ENCODE results near the gene SLC17A4.

Gene SLC17A4

DNA sequence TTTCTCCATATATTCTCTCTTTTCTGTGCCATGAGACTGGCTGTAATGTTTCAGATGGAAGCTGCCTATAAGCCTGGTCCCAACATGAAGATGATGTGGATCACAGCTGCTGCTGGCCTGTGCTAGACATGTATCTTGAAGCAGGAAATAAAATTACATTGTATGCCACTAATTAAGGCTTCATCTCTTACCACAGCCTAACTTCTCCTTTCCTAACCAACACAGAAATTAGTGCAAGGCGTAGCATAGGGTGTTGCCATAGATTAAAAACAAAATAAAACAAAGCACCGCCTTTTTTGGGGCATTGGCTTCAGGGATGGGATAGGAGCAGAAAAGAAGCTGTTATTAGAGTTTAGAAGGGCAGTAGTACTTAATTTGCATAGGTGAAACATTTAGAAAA is 4.7 kb upstream of the SLC17A4 start:
- DNase-seq (ENCODE audit: low spot score): no peak

DNA sequence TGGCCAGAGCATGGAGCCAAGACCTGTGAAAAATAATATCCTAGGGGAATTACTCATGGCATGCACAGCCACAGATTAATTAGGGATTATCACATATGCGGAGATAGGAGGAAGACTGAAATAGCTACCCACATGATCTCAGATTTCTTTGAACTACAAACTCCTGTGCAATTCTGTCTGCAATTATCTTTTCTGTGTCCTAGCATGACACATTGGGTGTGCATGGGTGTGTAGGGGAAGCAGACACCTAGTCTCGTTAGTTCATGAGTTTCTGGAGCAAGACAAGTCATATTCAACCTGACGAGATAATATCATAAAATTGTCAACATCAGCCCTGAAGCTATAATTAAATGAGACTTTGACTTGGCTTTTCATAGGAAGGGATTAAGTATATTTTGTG is 3.6 kb upstream of the SLC17A4 start:
- no peak for DNase-seq (ENCODE audit: low spot score)

DNA sequence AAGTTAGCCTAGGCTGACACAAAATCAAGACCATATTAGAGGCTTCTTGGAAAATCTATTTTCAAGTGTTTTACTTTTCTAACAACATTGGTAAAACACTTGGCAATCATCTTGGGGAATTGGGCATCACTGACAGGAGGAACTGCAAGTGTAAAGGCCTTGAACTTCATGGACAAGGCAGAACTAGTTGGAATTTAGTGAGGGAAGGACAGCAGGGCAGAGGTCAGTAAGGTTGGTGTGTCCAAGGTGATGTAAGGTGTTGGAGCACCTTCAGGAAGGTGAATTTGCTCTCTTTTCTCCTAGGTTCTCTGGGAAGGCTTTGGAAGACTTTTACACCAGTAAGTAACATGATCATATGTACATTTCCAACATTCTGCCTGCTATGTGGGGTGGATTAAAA is 1.5 kb upstream of the SLC17A4 start:
- DNase-seq (ENCODE audit: low spot score): no peak

DNA sequence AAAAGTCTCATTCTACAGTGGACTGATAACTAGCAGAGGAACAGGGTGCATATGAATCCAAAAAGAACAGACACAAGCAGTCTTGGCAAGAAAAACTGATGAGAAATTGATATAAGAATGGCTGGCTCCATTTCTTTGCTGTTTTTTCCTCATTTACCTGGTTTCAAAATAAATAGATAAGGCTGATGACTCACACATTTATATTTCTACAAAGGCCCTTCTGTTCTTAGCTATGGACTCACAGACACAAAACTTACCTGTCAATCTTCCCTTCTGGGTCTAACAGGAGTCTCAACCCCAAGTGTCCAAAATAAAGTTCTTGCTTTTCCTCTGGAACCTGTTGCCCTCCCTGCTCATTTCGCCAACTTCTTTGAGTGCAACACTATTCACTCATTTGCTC is 941 bp downstream of the SLC17A4 start:
- DNase-seq (ENCODE audit: low spot score): no peak

DNA sequence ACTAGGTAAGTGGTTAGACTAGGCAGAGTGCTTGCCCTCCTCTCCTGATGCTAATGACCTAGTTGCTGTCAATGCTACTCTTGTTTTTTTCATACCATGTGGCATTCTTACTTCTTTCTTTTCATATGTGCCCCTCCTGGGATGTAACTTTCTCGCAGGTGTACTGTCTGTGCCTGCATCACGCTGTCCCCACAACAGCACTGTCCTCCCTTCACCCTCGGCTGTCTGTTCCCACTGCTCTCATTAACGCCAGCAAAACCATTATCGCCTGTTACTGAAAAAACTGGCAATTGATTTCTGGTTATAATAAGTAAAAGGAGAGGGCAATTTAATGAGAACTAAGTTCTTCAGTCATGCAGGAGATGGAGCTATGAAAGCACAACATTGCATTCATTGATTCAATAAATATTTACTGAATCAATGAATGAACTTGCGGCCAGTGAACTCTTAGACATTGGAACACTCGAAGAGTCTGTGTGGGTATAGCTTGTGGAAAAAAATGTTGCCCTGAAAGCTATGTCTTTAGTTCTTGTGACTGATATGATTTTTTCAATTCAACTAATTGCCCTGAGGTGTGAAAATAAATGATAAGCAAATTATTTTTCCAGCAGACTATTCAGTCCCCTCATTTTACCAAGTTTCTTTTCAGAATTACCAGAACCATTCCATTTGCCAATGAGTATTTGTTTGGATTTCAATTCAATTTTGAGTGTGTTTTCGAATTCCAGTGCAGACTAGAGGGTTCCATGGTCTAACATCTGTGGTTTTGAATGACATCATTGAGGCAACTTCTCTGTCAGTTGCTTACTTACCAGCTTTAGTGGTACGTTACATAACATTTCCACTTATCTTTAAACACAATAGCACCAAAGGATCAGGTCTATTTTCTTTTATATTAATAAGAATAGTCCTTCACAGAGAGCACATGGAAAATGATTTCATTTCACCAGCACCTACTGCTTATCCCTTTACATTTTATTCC is 2.1 kb downstream of the SLC17A4 start:
- no peak for DNase-seq (ENCODE audit: low spot score)

DNA sequence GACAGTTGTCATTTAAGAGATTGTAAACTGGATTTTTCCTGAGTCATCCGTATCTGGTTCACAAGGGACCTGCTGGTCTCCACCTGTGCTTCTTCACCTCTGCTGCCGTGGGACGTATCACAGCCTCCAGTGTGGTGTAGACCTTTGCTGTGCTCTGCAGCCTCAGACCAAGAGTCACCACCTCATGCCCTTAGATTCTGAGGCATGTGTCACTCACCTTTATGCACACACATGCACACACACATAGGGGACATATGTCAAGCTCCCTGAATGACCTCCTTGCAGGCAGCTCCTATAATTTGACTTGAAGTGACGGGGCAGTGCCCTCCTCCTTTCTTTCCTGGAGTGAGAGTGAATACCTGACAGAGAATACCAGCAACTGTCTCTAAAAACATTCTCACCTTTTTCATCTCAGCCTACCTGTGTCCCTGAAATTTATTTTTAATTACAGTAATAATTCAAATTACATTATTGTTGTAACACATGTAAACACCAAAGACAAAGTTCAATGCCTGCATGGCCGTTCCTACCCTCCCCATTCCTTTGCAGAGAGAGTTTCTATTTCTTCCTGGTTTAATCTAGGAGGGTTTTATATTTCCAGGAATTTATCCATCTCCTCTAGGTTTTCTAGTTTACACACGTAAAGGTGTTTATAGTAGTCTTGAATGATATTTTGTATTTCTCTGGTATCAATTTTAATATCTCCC is 3.5 kb downstream of the SLC17A4 start:
- no peak for DNase-seq (ENCODE audit: low spot score)

DNA sequence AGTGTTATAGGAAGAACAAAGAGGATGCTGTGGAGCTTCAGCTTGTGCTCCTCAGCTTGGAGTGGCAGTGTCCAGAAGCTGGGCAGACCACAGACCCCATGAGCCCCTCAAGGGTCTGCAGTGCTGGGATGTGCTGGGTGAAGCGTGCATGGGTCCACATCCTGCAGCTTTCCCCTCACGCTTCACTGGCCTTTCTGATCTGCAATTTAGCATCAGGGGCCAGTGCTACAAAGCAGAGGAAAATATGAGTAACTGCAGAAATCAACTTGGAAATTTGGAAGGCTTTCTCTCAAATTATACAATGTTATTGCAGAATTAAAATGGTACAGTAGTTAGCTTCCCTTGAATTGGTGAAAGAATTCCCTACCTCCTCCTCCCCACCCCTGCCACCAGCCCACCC is 10.1 kb downstream of the SLC17A4 start:
- no peak for DNase-seq (ENCODE audit: low spot score)

DNA sequence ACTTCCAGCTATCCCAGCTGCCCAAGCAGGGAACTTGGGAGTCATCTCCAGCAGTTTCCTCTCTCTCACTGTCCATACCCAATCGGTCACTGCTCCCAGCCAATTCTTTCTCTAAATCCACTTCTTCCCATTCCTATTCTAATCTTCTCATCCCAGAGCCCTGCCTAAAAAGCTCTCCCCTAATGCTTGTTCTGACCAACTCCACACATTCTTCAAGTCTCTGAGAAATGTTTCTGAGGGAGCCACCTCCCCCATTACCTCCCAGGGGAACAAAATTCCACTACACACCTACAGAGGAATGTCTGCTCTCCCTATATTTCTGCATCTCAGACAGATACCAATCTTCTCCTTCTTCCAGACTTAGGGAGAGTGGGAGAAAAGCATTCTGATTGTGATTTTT is 14.0 kb downstream of the SLC17A4 start:
- no peak for DNase-seq (ENCODE audit: low spot score)

DNA sequence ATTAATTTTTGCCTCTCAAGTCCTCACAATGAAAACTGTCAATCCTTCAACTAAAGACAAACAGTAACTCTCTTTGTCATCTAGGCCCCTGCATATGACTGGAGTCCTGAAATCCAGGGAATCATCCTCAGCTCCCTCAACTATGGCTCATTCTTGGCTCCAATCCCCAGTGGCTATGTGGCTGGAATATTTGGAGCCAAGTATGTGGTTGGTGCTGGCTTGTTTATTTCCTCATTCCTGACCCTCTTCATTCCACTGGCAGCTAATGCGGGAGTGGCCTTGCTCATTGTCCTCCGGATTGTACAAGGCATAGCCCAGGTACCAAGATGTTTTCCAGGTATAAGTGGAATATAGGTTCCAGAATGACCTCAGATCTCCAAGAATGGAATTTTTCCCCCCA is 15.4 kb downstream of the SLC17A4 start:
- peak; percentile 40 for DNase-seq (ENCODE audit: low spot score)

DNA sequence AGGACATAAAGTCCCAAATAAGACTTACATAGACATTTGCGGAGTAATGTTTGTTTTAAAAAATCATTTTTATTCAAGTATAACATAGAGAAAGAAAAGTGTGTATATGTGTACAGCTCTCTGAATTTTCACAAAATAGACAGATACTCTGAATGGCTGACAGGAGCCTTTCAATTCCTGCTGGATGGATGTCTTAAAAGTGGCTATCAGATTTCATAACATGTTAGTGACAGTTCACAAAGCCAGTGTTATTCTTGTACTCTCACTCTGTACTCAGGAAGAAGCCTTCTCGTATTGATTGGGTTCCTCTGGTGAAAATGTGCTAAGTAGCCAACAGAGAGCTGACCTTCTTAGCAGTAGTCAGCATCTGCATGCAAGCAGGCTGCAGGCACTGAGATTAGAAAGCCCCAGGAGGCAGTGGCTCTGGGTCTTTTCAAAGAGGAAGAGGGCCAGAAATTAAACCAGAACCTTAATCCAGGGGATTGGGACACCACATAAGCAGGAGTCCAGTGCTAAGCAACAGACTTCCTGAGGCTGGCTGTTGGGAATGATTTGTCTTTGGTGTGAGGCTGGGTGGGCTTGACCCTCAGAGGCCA is 19.7 kb downstream of the SLC17A4 start:
- DNase-seq (ENCODE audit: low spot score): no peak

DNA sequence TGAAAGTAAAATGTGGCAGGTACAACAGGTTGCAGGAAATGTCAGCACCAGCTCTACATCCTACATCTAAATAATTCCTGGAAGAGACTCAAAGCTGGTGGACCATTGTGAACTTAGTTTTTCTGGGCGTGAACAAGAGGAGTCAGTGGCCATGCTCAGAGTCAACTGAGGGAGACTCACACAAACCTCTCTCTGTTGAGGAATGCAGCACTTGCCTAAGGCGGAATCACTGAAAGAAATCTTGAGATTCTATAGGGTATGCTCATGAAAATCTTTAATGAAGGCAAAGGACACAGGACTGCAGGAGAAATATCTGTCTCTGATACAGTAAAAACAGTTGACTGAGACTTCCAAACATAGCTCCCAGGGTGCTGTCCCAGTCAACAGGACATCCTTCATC is 22.5 kb downstream of the SLC17A4 start:
- no peak for DNase-seq (ENCODE audit: low spot score)

DNA sequence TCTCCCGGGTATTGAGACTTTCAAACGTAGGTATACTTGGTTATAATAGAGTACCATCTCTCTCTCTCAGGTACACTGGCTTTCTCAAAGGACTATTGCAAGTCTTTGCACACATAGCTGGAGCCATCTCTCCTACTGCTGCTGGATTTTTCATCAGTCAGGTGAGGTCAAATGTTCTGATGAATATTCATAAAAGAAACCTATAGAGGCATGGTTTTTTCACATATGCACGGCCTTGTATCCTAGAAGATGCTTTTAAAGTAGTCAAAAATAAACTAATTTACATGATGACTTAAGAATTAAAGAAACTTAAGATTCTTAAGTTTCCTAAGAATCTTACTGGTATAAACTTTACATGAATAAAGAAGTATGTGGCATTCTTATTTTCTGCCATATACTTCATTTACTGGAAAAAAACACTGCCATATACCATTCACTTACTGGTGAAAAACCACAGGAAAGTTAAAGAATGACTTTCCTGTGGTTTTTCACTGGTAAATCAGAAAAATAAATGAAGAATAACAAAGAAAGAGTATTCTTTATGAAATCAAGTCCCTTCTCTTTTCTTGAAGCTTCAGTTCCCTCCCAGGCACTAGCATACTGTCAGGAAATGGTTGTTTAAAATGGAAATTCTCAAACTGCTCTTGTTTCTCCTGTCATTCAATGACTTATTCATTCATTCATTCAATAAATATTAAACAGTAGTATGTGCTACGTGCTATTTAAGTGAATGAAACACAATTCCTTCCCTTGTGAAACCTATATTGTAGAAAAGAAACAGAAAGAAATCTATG is 23.5 kb downstream of the SLC17A4 start:
- no peak for DNase-seq (ENCODE audit: low spot score)

DNA sequence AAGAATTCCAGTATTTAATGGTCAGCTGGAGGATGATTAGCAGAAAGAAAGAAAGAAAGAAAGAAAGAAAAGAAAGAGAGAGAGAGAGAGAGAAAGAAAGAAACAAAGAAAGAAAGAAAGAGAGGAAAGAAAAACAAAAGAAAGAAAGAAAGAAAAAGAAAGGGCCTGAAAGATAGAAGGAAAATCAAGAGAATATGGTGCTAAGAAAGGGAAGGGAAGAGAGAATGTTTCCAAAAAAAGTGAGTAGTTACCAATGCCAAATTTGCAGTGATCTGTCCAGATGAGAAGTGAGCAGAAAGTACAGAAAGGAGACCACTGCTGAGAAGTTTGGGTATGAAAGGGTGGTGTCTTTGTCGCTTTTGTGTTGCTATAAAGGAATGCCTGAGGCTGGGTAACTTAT is 26.6 kb downstream of the SLC17A4 start:
- no peak for DNase-seq (ENCODE audit: low spot score)

DNA sequence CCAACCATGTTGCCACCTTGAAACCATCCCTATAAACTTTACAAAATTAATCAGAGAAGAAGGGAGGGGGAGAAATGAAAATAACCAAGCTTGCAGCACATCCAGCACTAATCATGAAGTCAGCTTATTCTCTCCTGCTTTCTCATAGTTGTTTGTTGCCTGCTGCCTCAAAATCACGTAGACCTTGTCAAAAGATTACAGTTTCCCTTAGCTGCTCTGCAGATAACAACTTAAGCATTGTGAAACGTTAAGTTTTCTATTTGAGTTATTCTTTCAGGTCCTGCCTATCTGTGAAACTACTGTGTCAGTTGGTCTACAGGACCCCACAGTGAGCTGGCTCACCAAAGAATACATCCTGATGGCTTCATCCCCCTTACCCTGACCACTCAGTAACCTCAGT is 32.9 kb downstream of the SLC17A4 start:
- no peak for DNase-seq (ENCODE audit: low spot score)

DNA sequence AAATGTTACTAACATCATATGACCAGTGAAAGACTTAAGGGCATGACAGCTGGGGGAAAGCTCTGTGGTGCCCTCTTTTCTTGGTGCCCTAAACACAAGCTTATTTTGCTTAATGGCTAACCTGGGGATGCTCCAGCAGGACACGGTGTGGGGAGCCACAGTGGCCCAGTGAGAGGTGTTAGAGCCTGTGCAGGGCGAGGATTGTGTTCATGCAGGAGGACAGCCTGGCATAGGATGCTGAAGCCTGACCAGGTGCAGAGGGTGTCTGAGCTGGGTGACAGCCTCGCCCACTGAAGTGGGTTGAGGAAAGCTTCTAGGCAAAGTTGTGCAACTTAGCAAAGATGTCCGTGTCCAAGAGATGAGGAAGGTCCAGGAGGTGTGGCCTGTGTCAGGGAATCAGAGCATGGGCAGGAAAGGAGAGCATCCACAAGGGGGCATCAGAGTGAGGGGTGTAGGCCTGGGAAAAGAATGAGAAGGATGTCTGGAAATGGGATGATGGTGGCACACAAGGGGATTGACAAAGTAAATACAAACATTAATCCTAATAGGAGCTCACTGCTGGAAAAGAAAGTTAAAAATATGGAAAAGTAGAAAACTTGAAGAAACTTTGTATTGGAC is 33.9 kb downstream of the SLC17A4 start:
- DNase-seq (ENCODE audit: low spot score): peak; percentile 65

DNA sequence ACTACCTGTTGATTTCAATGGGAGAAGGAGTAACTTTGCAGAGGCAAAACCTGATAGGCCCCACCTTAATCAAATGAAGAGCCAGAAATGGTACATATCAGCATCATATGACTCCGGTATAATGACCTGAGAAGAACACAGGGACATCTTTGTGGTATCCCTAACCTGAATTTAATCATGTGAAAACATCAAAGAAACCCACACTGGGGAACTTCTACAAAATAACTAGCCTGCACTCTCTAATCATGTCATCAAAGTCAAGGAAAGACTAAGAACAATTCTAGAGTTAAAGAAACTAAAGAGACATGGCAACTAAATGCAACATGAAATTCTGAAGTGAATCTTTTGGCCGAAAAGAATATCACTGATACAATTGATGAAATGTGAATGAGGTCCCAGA is 34.9 kb downstream of the SLC17A4 start:
- DNase-seq (ENCODE audit: low spot score): no peak

DNA sequence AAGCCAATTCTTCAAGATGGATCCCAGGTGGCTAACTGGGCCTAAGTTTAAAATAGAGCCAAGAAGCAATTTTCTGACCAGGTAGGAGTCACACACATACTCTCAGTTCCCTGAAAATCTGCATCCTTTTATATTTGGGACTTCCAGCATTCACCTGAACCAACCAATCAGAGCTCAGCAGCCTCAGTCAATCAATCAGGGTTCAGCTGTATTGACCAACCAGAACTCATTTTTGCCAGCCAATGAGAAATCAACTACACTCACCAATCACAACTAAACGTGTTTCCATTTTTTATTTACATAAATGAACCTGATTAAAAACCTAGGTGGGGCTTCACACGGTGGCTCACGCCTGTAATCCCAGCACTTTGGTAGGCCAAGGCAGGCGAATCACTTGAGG is 37.5 kb downstream of the SLC17A4 start:
- no peak for DNase-seq (ENCODE audit: low spot score)

DNA sequence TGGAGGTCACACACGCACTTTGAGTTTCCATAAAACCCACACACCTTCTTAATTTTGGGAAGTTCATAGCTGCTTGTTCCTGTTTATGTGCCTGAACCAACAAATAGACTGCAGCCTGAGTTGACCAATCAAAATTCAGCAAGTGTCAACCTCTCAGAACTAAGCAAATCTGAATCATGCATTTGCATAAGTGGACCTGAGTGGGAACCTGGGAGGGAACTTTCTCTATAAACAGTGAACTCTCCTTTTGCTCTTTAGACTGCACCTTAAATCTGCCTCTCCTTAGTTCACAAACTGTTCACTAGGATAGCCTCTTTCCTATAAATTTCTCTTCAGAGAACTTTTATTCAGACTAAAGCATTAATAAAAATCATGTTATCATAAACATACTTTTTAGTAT is 39.4 kb downstream of the SLC17A4 start:
- no peak for DNase-seq (ENCODE audit: low spot score)

DNA sequence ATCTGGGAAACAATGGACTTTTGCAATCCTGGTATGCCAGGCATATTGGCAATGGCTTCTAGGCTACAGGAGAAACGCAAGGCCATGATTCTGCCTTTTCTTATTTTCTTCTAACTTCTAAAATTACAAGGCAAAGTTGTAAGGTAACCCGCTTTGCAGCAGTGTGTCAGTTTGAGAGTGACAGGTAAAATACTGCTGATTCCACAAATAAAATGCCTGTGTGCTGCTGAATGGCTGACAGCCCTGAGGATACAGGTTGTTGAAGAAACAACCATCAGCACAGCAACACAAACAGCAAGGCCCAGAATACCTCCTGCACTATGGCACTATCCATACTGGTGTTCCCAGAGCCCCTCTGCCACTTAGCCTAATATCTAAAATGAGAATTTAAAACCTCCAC is 40.2 kb downstream of the SLC17A4 start:
- DNase-seq (ENCODE audit: low spot score): no peak

DNA sequence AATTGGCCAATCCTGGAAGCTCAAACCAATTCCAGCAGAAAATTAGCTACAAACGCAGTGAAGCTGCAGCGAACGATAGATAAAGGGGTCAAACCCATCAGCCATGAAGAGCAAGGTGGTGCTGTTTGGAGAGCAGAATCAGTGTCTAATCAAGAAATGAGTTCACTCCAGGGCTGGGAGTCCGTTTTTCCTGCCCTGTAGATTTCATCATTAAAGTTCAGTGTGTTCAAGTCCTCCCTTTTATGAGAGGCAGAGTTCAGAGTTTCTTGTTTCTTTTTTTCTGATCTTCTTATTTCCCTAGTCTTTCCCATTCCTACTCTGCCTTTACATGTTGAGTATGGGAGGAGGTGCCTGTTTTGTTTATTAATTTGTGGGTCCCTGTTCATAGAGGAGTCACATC is 46.9 kb downstream of the SLC17A4 start:
- DNase-seq (ENCODE audit: low spot score): no peak

DNA sequence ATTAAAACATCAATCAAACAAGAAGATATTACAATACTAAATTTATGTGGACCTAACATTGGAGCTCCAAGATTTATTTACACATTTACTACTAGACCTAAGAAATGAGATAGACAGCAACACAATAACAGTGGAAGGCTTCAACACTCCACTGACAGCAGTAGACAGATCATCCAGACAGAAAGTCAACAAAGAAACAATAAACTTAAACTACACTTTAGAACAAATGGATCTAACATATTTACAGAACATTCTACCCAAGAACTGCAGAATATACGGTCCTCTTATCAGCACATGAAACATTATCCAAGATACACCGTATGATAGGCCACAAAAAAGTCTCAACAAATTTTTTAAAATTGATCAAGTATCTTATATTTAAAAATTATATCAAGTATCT is 50.3 kb downstream of the SLC17A4 start:
- no peak for DNase-seq (ENCODE audit: low spot score)

DNA sequence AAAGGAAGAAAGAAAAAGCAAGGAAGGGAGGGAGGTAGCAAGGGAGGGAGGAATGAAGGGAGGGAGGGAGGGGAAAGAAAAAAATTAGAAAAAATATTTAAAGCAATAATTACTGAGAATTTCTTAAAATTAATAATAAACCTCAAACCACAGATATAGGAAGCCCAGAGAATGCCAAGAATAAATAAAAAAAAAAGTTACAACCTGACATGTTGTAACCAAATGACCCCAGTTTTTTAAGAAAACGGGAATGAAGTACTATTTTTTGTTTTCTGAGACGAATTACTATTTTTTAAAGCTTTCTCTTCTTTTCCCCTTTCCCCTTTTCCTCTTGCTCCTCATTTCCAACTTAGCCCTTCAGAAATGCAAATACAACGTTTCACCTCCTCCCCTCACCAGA is 60.7 kb downstream of the SLC17A4 start:
- DNase-seq (ENCODE audit: low spot score): no peak
